ENCODE data around the gene KRT3. TPM values are rescaled to one million over a fixed set of nuclear protein-coding genes. Genes with fewer than 3 reads are reported as not detected.

The KRT3 gene
- total and polyA plus RNA-seq, 2 donors (not counting 1 experiment from before 2014, with no cell fraction given), result not detected

GRCh38 chr12:52815676-52816588 is 20.0 kb upstream of the KRT3 start:
- Histone ChIP-seq H2AFZ (ENCODE audit: insufficient read depth, low read depth, low read length, poor library complexity, severe bottlenecking) (no peak overlapping the region), H3K36me3 (replicated peaks in 1 of 2; ENCODE audit: control extremely low read depth in 1 of 2, control insufficient read depth in 1 of 2, extremely low read depth in 1 of 2, insufficient read depth in 2 of 2, low read length in 1 of 2) (no peaks in the 10 kb centered on the region), H3K9ac (ENCODE audit: low read length) (no peak overlapping the region), H3K4me2 (replicated peaks; ENCODE audit: low read depth, low read length, poor library complexity, severe bottlenecking) (no peak overlapping the region), H4K20me1 (ENCODE audit: control insufficient read depth, insufficient read depth, low read length, poor library complexity, severe bottlenecking) (no peaks in the 10 kb centered on the region), H3K4me1 (ENCODE audit: control insufficient read depth in 2 of 2, insufficient read depth in 2 of 2, low read length in 2 of 2) (no peaks in the 10 kb centered on the region), H3K27ac (ENCODE audit: low read length in 2 of 2) (no peak overlapping the region), H3K79me2 (ENCODE audit: control insufficient read depth, insufficient read depth, low read length) (no peaks in the 10 kb centered on the region), H3K9me3 (ENCODE audit: control extremely low read depth in 1 of 3, control insufficient read depth in 2 of 3, insufficient read depth in 1 of 3, low read length in 2 of 3) (no peaks in the 10 kb centered on the region), H3K4me3 (ENCODE audit: control extremely low read depth in 1 of 5, extremely low read depth in 1 of 5, insufficient read depth in 1 of 5, low read depth in 2 of 5, low read length in 4 of 5) (no peak overlapping the region), H3K27me3 (replicated peaks in 1 of 4; ENCODE audit: control extremely low read depth in 1 of 4, control insufficient read depth in 3 of 4, insufficient read depth in 4 of 4, low read length in 3 of 4) (peaks cover 0 to 2% (median 0%) of the 10 kb centered on the region in 4 experiments)
- 90% methylated on average over 6 of the region's 9 CpGs for WGBS (ENCODE audit: insufficient coverage)
- Mint-ChIP-seq H3K27me3 (peaks cover 26% of the 10 kb centered on the region), H3K4me1 (no peaks in the 10 kb centered on the region), H3K9me3 (ENCODE audit: insufficient read depth) (no peaks in the 10 kb centered on the region), H3K4me3 (no peak overlapping the region), H3K27ac (no peak overlapping the region)
- CTCF ChIA-PET, result no interaction called here
- TF ChIP-seq, protein P1, sequence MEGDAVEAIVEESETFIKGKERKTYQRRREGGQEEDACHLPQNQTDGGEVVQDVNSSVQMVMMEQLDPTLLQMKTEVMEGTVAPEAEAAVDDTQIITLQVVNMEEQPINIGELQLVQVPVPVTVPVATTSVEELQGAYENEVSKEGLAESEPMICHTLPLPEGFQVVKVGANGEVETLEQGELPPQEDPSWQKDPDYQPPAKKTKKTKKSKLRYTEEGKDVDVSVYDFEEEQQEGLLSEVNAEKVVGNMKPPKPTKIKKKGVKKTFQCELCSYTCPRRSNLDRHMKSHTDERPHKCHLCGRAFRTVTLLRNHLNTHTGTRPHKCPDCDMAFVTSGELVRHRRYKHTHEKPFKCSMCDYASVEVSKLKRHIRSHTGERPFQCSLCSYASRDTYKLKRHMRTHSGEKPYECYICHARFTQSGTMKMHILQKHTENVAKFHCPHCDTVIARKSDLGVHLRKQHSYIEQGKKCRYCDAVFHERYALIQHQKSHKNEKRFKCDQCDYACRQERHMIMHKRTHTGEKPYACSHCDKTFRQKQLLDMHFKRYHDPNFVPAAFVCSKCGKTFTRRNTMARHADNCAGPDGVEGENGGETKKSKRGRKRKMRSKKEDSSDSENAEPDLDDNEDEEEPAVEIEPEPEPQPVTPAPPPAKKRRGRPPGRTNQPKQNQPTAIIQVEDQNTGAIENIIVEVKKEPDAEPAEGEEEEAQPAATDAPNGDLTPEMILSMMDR (IDR thresholded peaks at IDR 0.05), result no peak
- TF ChIP-seq EZH2 (IDR thresholded peaks at IDR 0.05; ENCODE audit: borderline replicate concordance, insufficient read depth, low read depth, low read length, poor library complexity, severe bottlenecking), result no peak
- DNase-seq (no peak), ATAC-seq (ENCODE audit: low read depth) (no peak)
- intact Hi-C loops (cut with micrococcal nuclease), result no loop called here
- POLR2A ChIA-PET, result no interaction called here

- ChIA-PET CTCF (no interaction called here), POLR2A (no interaction called here)
- H3K4me1 Mint-ChIP-seq, result no peaks in the 10 kb centered on the region
- intact Hi-C loops (cut with micrococcal nuclease), result no loop called here
- Histone ChIP-seq H3K27me3 (replicated peaks in 1 of 4; ENCODE audit: control extremely low read depth in 1 of 4, control insufficient read depth in 3 of 4, insufficient read depth in 4 of 4, low read length in 3 of 4) (peaks cover 0 to under 1% (median 0%) of the 10 kb centered on the region in 4 experiments), H3K79me2 (ENCODE audit: control insufficient read depth, insufficient read depth, low read length) (no peaks in the 10 kb centered on the region), H3K27ac (ENCODE audit: low read length in 2 of 2) (no peak overlapping the region), H3K36me3 (replicated peaks in 1 of 2; ENCODE audit: control extremely low read depth in 1 of 2, control insufficient read depth in 1 of 2, extremely low read depth in 1 of 2, insufficient read depth in 2 of 2, low read length in 1 of 2) (no peaks in the 10 kb centered on the region), H3K9ac (ENCODE audit: low read length) (no peak overlapping the region), H3K4me3 (ENCODE audit: control extremely low read depth in 1 of 5, extremely low read depth in 1 of 5, insufficient read depth in 1 of 5, low read depth in 2 of 5, low read length in 4 of 5) (no peak overlapping the region), H3K9me3 (ENCODE audit: control extremely low read depth in 1 of 3, control insufficient read depth in 2 of 3, insufficient read depth in 1 of 3, low read length in 2 of 3) (no peaks in the 10 kb centered on the region), H3K4me1 (ENCODE audit: control insufficient read depth in 2 of 2, insufficient read depth in 2 of 2, low read length in 2 of 2) (no peaks in the 10 kb centered on the region), H3K4me2 (replicated peaks; ENCODE audit: low read depth, low read length, poor library complexity, severe bottlenecking) (no peak overlapping the region), H2AFZ (ENCODE audit: insufficient read depth, low read depth, low read length, poor library complexity, severe bottlenecking) (no peak overlapping the region), H4K20me1 (ENCODE audit: control insufficient read depth, insufficient read depth, low read length, poor library complexity, severe bottlenecking) (no peaks in the 10 kb centered on the region)
- TF ChIP-seq, protein P1 (IDR thresholded peaks at IDR 0.05), result no peak
- TF ChIP-seq EZH2 (IDR thresholded peaks at IDR 0.05; ENCODE audit: borderline replicate concordance, insufficient read depth, low read depth, low read length, poor library complexity, severe bottlenecking), result no peak
- ATAC-seq (ENCODE audit: low read depth) (no peak), DNase-seq (no peak)
- H3K4me3 Mint-ChIP-seq, result no peak overlapping the region
- H3K27ac Mint-ChIP-seq, result no peak overlapping the region
- no peaks in the 10 kb centered on the region for H3K9me3 Mint-ChIP-seq (ENCODE audit: insufficient read depth)
- WGBS (ENCODE audit: insufficient coverage), result 86% methylated on average over 1 of the region's 4 CpGs
- peaks cover 20% of the 10 kb centered on the region for H3K27me3 Mint-ChIP-seq
Measured at GRCh38 chr12:52815161-52815560, 19.2 kb upstream of the KRT3 start.
